Neural cell (in vitro differentiated cells): Measurements from ENCODE around the gene SLC16A8. TPM values are rescaled to one million over a fixed set of nuclear protein-coding genes. Genes with fewer than 3 reads are reported as not detected.

Experiments used
- H2AFZ ChIP-seq: fragments of 200-600, 300-800 bp; sonication (generic), shearing (Covaris generic); 2 replicates; pipeline ENCODE4 v1.6.0; 2014; ENCODE audit warnings: low read depth, mild to moderate bottlenecking, antibody characterized with exemption, low read length, moderate library complexity
- H3F3A ChIP-seq: fragments of 200-600 bp; shearing (Covaris generic); 2 replicates; pipeline ENCODE4 v1.6.1; 2016; ENCODE audit warnings: mild to moderate bottlenecking, moderate library complexity, mixed read lengths, antibody characterized with exemption, low read length; ENCODE audit not compliant: insufficient read depth, poor library complexity, severe bottlenecking
- H3K27ac ChIP-seq: fragments of 200-600, 300-800 bp; sonication (generic), shearing (Covaris generic); 2 replicates; pipeline ENCODE4 v1.5.1; 2014; ENCODE audit warnings: mild to moderate bottlenecking, low read length, moderate library complexity
- H3K27me3 ChIP-seq: fragments of 300-800, 200-600 bp; sonication (generic), shearing (Covaris generic); 2 replicates; pipeline ENCODE4 v1.6.0; 2014; ENCODE audit warnings: mild to moderate bottlenecking, low read depth, low read length, moderate library complexity; ENCODE audit not compliant: insufficient read depth
- H3K36me3 ChIP-seq: fragments of 300-800, 200-600 bp; sonication (generic), shearing (Covaris generic); 2 replicates; pipeline ENCODE4 v1.5.1; 2014; ENCODE audit warnings: mild to moderate bottlenecking, antibody characterized with exemption, low read length, moderate library complexity; ENCODE audit not compliant: insufficient read depth
- H3K4me2 ChIP-seq: fragments of 300-800, 200-600 bp; sonication (generic), shearing (Covaris generic); 2 replicates; pipeline ENCODE4 v1.6.0; 2014; ENCODE audit warnings: mild to moderate bottlenecking, low read length
- H3K4me3 ChIP-seq: fragments of 300-800, 200-600 bp; sonication (generic), shearing (Covaris generic); 2 replicates; pipeline ENCODE4 v1.5.1; 2014; ENCODE audit warnings: mild to moderate bottlenecking, low read length, moderate library complexity
- H3K79me2 ChIP-seq: fragments of 200-600 bp; shearing (Covaris generic); replicated peaks from 2 replicates; pipeline ENCODE4 v1.6.0; 2014; ENCODE audit warnings: mild to moderate bottlenecking, low read length, moderate library complexity; ENCODE audit not compliant: insufficient read depth
- H3K9ac ChIP-seq: fragments of 300-800, 200-600 bp; sonication (generic), shearing (Covaris generic); 2 replicates; pipeline ENCODE4 v1.6.1; 2016; ENCODE audit warnings: mild to moderate bottlenecking, low read length, mixed read lengths
- H3K9me2 ChIP-seq: fragments of 200-600 bp; shearing (Covaris generic); 2 replicates; pipeline ENCODE4 v1.6.1; 2016; ENCODE audit warnings: mild to moderate bottlenecking, low read length, mixed read lengths; ENCODE audit not compliant: insufficient read depth
- H3K9me3 ChIP-seq: fragments of 200-600, 300-800 bp; sonication (generic), shearing (Covaris generic); 2 replicates; pipeline ENCODE4 v1.6.1; 2016; ENCODE audit warnings: mild to moderate bottlenecking, mixed run types, low read length, moderate library complexity, mixed read lengths
- H4K20me1 ChIP-seq: fragments of 200-600 bp; shearing (Covaris generic); 2 replicates; pipeline ENCODE4 v1.6.1; 2016; ENCODE audit warnings: mild to moderate bottlenecking, mixed run types; ENCODE audit not compliant: insufficient read depth
- CTCF ChIP-seq: fragments of 450-650 bp; IDR thresholded peaks from 2 replicates; pipeline ENCODE4 v1.5.1; 2014; ENCODE audit warnings: antibody characterized with exemption, mild to moderate bottlenecking, moderate library complexity; ENCODE audit not compliant: poor library complexity, severe bottlenecking
- EP300 ChIP-seq: fragments of 450-650 bp; conservative IDR thresholded peaks from 2 replicates; pipeline ENCODE4 v1.6.1; 2014; ENCODE audit warnings: antibody characterized with exemption, mild to moderate bottlenecking, moderate library complexity; ENCODE audit not compliant: poor library complexity, severe bottlenecking
- EZH2 ChIP-seq: fragments of 200-600, 300-800 bp; shearing (Covaris generic), sonication (generic); IDR thresholded peaks from 2 replicates; pipeline ENCODE4 v1.6.1; 2014; ENCODE audit warnings: antibody characterized with exemption, low read length, borderline replicate concordance, mild to moderate bottlenecking; ENCODE audit not compliant: insufficient read depth, poor library complexity, severe bottlenecking
- MXI1 ChIP-seq: fragments of 450-650 bp; conservative IDR thresholded peaks from 2 replicates; pipeline ENCODE4 v1.6.1; 2014; ENCODE audit warnings: antibody characterized with exemption, mild to moderate bottlenecking; ENCODE audit not compliant: poor library complexity, severe bottlenecking
- POLR2AphosphoS5 ChIP-seq: IDR thresholded peaks from 2 replicates; pipeline ENCODE4 v1.6.1; 2012
- RAD21 ChIP-seq: fragments of 450-650 bp; conservative IDR thresholded peaks from 2 replicates; pipeline ENCODE4 v1.6.1; 2014; ENCODE audit warnings: antibody characterized with exemption, mild to moderate bottlenecking, moderate library complexity
- REST ChIP-seq: IDR thresholded peaks from 2 replicates; pipeline ENCODE4 v1.6.1; 2012; ENCODE audit warnings: borderline replicate concordance
- SMC3 ChIP-seq: fragments of 450-650 bp; conservative IDR thresholded peaks from 2 replicates; pipeline ENCODE4 v1.6.1; 2014; ENCODE audit warnings: antibody characterized with exemption, mild to moderate bottlenecking, moderate library complexity; ENCODE audit not compliant: poor library complexity
- TAF1 ChIP-seq: IDR thresholded peaks from 2 replicates; pipeline ENCODE4 v1.6.1; 2012; ENCODE audit warnings: low read depth
- polyA plus RNA-seq: library from polyadenylated mRNA; depleted of rRNA; stranded (reverse); fragments of >200 nt; gene quantifications from 2 replicates; pipeline ENCODE4 v1.2.3, GENCODE V29; 2014

SLC16A8 gene
- polyA plus RNA-seq, 1 donor from 2014 or later, result not detected

- Histone ChIP-seq H3K4me3 (no peak overlapping the region), H3K27me3 (no peaks in the 10 kb centered on the region), H3K4me2 (no peak overlapping the region), H3K36me3 (no peaks in the 10 kb centered on the region), H3K79me2 (no peaks in the 10 kb centered on the region), H3K9me3 (no peaks in the 10 kb centered on the region), H3K9me2 (no peaks in the 10 kb centered on the region), H3F3A (no peaks in the 10 kb centered on the region), H3K27ac (no peak overlapping the region), H3K9ac (no peak overlapping the region), H2AFZ (no peak overlapping the region), H4K20me1 (no peaks in the 10 kb centered on the region)
- TF ChIP-seq TAF1, result no peak
- TF ChIP-seq EZH2, result no peak
- TF ChIP-seq MXI1, result no peak
- TF ChIP-seq REST, result no peak
- TF ChIP-seq SMC3, result no peak
- TF ChIP-seq POLR2AphosphoS5, result no peak
- no peak for TF ChIP-seq RAD21
- no peak for TF ChIP-seq EP300
- no peak for TF ChIP-seq CTCF
Measured at GRCh38 chr22:38097058-38097457, 13.1 kb upstream of the SLC16A8 start.

- Histone ChIP-seq H3K36me3 (no peaks in the 10 kb centered on the region), H3K4me2 (no peak overlapping the region), H3F3A (no peaks in the 10 kb centered on the region), H3K27me3 (no peaks in the 10 kb centered on the region), H3K9me2 (no peaks in the 10 kb centered on the region), H3K4me3 (no peak overlapping the region), H3K27ac (no peak overlapping the region), H3K9me3 (no peaks in the 10 kb centered on the region), H3K79me2 (no peaks in the 10 kb centered on the region), H3K9ac (no peak overlapping the region), H4K20me1 (no peaks in the 10 kb centered on the region), H2AFZ (no peak overlapping the region)
- no peak for TF ChIP-seq EZH2
- no peak for TF ChIP-seq RAD21
- no peak for TF ChIP-seq TAF1
- TF ChIP-seq EP300, result no peak
- no peak for TF ChIP-seq SMC3
- TF ChIP-seq MXI1, result no peak
Measured at GRCh38 chr22:38089474-38089851, 5.5 kb upstream of the SLC16A8 start.
